ENCODE measurements around the gene PIGBOS1.
"Not testable (repeated sequence)": the region's sequence is repeated elsewhere in the genome, so short reads cannot be mapped to it uniquely, and the experiment has no call there.

PIGBOS1 gene

DNA sequence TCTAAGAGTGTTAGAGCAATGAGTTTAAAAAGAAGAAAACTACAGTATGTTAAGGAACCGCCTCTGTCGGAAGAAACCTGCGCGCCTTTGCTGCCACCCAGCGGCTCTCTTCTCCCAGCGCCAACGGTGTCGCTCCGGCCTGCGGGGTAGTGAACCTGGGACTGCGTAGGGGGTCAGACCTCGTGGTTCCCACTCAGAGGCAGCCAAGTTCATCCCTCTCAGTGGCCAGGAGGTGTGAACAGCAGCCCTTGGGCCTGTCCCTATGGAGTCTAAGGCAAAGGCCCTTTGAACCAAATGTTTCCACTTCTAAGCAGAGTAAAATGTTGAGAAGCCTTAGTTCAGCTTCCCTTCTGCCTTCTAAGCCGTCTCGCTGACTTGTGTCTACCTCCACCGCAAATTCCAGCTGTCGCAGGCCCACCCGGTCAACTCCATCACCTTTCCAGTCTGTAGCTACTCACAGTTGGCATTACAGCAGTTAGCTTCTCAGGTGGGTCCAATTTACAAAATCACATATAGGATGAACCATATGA is 28.3 kb downstream of the PIGBOS1 start:
- DNase-seq = peak; percentile 84

DNA sequence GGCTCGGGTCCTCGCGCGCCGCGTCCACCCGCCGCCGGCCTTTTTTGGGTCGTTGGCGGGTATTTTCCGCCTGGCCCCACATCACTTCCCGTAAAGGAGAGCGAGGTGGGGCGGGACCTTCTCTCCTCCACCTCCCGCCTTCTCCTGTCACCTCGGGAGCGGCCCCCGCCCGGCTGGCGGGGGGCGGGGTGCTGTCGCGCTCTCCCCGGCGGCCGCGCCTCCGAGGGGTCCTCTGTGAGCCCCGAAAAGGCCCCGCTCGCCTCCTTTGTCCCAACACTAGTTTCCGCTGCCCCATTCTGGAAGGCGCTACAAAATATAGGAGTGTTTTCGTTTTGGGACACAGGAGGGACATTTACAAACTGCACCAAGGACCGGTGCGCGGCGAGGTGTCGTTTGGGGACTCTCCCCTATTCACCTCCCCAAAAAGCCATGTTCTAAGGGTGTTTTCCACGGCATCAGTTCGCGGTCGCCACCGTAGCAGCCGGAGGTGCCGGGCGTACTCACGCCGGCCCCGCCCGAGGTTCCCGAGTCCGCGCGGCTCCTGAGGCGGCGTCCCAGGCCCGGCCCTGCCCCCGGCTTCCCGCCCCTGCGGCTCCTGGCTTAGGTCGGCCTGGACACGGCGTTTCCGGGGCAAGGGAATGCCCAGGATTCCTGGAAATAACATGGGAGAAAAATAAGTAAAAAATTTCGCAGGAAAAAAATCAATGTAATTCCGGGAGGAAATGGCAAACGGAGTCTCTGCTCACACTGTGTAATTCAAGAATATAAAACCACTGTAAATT is 29.0 kb downstream of the PIGBOS1 start, which contains the start of gene RAB27A:
RAB27A (minus strand) TSS at position 68 of the 782 bp plus-strand sequence. CDS start 54,879 bp downstream, outside the sequence.
- peak; percentile 88 for DNase-seq

DNA sequence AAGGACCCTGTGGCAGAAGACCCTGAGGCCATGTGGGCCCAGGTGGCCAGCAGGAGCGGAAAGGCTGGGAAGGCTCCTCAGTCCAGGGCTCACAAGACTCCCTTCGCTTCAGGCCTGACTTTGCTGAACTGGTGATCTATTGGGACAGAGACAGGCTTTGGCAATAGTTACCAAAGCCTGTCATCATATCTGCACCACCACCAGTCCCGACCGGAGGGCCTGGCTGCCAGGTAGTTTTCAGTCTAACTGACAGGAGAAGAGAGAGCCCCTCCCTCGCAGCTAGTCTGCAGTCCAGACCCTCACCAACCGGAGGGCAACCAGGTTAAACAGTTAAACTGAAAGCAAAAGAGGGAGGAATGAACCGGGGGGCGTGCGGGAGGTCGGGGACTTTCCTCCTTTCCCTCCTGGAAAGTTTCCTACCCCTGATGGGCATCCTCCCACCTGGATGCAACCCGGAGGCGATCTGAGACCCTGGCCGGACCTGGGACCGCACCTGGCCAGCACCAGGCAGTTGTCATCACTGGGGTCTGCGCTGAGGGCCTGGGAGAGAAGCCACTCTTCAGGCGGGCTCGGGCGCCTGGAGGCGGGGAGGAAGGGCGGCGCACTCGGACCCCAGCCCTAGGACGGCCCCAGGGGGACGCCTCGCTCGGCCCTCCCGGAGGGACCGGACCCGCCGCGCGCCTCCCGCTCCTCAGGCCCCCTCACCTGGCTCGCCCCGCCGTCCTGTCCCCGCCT is 29.7 kb downstream of the PIGBOS1 start:
- DNase-seq = peak; percentile 45

DNA sequence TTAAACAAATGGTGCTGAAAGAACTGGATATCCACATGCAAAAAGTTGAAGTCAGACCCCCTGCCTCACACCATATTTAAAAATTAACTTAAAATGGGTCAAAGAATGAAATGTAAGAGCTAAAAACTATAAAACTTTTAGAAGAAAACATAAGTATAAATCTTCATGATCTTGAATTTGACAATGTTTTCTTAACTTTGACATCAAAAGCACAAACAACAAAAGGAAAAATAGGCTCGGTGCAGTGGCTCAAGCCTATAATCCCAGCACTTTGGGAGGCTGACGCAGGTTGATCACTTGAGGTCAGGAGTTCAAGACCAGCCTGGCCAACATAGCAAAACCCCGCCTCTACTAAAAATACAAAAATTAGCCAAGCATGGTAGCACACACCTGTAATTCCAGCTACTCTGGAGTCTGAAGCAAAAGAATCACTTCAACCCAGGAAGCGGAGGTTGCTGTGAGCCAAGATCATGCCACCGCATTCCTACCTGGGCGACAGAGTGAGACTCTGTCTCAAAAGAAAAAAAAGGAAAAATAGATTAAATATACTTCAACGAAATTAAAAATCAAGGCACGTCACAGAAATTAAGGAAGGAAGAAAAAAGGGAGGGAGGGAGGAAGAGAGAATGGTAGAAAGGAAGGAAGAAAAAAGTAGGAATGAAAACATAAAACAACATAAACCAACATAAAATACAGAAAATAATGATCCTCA is 30.8 kb downstream of the PIGBOS1 start:
- no peak for DNase-seq

DNA sequence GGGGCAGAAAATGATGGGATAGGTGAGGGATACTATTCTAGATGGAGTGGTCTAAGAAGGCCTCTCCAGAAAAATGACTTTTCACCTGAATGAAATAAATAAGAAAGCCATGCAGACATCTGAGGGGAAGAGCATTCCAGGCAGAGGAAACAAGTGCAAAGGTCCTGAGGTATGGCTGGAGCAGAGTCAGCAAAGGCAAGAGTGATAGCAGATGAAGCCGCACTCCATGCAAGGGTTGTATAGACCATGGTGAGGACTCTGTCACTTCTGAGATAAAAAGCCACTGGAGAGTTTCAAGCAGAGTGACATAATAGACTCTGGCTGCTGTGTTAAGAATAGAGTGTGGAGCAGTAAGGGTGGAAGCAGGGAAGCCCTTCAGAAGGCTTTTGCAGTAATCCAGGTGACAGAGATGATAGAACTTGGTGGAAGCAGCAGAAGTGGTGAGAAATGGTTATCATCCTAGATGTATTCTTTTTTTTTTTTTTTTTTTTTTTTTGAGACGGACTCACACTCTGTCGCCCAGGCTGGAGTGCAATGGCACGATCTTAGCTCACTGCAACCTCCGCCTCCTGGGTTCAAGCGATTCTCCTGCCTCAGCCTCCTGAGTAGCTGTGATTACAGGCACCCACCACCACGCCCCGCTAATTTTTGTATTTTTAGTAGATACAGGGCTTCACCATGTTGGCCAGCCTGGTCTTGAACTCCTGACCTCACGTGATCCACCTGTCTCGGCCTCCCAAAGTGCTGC is 32.3 kb downstream of the PIGBOS1 start:
- DNase-seq = not testable (repeated sequence)

DNA sequence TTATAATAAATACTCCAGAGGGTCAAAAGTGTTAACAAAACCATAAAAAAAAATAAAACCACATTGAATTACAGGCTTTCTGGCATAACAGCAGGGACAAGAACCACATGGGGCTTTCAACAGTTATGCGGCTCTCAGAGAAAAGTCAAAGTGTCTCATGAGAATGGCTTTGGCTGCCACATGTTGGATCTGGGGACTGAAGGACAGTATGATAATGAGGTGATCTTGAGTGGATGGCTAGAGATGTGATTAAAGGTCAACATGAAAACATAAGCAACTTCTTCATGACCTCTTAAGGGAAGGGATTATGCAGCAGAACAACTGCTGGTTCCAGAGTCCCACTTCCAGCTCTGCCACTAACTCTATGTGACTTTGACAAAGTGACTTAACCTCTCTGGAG is 34.5 kb downstream of the PIGBOS1 start:
- no peak for DNase-seq

DNA sequence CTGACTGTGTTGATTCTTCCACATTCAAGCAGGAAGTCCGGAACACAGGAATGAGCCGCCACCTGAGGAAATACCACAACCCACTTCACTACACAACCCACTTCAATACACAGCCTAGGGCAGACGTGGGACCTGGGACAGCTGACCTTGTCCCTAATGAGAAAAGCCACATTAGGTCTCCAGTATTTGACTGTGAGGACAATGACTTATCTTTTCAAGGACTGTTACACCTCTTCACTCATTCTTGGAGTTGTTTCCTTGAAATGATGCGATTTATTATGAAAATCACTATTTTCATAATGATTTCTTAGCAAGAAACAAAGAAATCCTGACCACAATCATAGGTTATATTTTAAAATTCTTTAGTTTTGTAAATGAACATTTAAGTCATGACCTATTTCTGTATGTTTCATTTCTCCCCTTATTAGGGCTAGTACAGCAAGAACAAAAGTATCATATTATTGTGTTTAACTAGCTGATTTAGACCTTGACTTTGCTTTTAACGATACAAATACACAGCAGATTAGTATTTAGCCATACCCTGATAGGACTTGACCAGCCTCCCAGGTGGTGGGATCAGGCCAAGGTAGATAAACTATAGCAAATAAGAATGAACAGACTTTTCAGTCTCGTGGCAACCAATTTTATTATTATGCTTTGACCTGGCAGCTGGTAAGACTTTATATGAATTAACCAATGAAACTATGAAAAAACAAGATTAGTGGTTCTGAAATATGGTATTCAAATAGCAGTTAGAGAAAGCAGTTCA is 35.4 kb downstream of the PIGBOS1 start:
- DNase-seq = no peak

DNA sequence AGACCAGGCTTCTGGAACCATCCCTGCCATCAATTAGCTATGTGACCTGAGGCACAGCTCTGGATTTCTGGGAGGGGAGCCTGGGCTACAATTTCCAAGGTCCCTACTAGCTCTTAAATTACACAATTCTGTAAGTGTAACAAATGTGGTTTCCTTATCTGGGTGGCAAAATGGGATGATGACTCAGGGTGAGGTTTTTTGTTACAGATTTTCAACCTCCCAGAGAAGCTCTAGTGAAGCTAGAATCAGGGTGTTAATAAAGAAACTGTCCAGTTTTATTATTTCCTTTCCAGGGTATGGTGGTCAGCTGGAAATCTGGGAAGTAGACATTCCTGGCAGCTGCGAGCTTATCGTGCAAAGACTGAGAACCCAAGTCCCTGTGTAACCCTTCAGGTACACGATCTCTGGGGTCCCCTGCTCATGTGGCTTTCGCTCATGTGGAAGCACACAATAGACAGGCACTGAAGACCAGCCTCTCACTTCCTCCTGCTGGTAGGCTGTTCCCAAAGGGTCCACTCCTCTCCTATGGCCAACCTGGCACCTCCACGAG is 36.6 kb downstream of the PIGBOS1 start:
- DNase-seq = no peak

DNA sequence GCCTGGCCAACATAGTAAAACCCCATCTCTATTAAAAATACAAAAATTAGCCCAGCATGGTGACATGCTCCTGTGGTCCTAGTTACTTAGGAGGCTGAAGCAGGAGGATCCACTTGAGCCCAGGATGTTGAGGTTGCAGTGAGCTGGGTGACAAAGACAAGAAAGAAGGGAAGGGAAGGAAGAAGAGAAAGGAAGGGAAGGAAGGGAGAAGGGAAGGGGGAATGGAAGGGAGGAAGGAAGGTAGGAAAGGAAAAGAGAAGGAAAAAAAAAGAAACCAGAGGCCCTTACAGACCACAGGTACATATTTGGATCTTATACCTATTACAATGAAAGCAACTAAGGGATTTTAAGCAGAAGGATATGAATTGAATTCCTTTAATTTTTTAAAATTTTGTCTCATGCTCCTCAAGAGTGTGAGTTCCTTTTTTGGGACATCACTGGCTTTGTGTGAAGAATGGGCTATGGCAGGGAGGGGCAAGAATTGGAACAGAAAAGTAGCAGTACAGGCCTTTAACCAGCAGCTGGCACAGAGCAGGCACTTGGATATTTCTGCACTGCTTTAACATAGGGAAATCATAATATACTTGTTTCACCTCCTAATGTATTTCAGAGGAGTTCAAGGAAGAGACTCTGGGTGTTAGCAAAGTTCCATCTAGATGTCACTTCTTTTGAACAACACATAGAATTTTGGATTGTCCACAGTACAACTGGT is 37.2 kb downstream of the PIGBOS1 start:
- DNase-seq = no peak

DNA sequence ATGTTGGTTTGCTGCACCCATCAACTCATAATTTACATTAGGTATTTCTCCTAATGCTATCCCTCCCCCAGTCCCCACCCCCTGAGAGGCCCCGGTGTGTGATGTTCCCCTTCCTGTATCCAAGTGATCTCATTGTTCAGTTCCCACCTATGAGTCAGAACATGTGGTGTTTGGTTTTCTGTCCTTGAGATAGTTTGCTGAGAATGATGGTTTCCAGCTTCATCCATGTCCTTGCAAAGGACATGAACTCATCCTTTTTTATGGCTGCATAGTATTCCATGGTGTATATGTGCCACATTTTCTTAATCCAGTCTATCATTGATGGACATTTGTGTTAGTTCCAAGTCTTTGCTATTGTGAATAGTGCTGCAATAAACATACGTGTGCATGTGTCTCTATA is 38.3 kb downstream of the PIGBOS1 start:
- DNase-seq = peak; percentile 40

DNA sequence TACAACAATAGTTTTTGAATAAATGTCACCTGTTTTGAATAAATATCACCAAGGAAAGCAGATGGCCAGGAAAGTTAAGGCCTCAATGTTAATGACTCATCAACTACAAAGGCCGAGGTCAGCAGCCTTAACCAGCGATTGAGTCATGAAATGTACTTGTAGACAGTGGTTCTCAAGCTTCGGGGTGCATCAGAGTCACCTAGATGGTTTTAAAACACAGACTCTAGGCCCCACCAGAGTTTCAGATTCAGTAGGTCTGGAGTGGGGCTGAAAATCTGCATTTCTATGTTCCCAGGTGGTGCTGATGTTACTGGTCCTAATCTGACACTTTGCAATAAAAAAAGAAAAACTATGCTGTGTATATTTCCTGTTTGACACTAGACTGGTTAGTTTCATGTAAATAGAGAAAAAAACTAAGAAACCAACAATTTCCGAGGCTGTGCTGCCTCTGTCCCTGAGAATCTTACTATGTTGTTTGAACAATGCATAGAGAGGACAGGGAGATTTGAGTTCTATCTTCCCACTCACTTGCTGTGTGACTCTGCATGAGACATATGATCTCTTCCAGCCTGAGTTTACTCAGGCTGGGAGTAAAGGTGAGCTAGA is 39.1 kb downstream of the PIGBOS1 start:
- peak; percentile 90 for DNase-seq

DNA sequence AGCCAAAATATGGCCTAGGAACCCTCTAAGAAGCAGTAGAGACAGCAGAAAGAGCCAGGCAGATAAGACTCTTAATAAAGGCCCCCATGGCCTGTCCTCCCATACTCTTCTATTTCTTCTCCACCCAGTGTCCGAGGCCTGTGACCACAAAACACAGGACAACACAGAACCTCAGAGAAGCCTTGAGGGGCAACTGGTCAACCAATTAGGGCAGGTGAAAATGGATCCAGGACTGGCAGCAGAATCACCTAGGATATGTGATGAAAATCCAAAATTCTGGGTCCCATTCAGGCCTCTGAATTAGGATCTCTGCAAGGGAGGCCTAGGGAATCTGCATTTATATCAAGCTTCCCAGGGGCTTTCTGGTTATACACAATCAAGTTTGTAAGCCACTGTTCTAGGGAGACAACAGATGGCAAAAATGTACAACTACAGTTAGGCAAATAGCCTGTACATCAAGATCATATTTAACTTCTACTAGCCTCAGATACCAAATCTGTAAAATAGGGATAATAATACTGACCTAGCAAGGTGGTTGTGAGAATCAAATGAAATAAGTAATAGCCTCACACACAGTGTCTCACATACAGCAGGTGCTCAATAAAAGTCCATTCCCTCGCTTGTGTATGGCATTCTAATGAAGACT is 39.7 kb downstream of the PIGBOS1 start:
- no peak for DNase-seq

DNA sequence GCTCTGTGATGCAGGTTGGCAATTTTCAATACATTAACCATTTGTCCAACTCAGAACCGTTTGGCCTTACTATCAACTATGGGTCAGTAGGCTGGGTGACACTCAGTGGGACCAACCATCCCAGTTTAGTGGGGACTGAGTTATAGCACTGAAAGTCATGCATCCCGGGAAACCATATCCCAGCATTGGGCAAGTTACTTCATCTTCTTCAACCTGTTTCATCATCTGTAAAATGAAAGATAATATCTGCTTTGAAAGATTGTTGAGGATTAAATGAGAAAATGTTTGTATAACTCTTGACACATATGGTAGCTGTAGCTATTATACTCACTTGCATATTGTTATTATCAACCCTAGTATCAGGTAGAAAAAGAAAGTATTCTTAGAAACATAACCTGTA is 41.2 kb downstream of the PIGBOS1 start:
- no peak for DNase-seq

DNA sequence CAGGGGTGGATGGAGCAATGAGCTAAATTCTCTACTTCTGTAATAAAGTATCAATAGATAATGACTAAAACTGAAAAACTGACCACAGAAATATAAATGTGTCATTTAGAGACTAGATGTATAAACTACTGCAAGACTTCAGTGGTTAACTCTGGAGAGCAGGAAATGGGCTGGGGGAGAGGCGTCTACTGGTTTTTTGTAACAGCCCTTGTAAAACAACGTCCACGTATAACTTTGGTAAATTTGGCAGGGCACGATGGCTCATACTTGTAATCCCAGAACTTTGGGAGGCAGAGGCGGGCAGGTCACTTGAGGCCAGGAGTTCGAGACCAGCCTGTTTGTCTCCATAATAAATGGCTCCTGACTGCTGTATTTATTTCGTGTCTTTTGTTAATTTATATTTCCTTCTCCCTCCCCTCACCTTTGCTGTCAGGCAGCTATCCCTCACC is 41.8 kb downstream of the PIGBOS1 start:
- DNase-seq = no peak

DNA sequence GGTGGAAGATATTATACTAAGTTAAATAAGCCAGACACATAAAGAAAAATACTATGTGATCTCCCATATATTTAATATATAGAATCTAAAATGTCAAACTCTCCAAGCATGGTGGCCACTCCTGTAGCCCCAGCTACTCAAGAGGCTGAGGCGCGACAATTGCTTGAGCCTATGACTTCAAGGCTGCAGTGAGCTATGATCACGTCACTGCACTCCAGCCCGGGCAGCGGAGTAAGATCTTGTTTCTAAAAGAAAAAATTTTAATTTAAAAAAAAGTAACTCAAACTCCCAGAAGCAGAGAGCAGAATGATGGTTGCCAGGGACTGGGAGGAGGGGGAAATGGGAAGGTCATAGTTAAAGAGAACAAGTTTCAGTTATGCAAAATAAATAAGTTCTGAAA is 42.6 kb downstream of the PIGBOS1 start:
- no peak for DNase-seq

DNA sequence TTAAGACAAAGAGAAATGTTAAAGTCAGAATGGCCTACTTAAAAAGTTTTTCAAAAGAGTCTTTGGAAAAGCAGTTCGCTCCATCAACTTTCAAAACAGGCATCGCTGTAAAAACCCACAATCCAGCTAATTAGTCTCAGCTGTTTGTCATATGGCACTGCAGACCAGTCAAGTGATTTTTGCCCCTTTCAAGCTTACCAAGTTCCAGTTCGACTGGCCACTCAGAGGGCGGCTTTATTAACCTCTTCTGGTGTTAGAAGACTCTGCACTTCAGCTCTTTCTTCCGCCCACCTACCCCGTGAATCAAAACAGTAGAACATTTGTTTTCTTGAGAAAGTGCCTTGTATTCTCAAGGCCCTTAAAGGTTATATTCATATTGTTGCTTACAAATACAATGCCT is 48.6 kb downstream of the PIGBOS1 start:
- no peak for DNase-seq

DNA sequence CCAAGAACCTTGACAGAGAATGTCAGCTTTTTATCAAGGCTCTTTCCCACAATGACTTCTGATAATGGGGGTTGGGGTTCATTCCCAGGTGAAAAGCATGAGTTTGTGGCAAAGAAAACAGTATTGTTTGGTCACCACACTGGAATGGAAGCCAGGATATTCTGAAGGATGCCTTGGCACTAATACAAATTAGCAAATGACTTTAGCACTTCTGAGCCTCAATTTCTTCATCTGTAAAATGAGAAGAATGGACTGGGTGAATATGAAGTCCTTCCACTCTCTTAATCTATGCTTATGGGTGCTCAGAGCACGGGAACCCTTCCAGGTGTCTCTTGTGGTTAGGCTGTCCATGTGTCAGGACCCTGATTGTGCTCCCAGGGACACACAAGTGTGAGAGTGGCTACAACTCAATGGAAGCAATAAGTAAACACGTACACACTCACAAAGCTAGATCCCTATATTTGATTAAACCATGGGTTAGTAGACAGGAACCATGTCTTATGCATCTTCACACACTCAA is 50.7 kb downstream of the PIGBOS1 start:
- no peak for DNase-seq

DNA sequence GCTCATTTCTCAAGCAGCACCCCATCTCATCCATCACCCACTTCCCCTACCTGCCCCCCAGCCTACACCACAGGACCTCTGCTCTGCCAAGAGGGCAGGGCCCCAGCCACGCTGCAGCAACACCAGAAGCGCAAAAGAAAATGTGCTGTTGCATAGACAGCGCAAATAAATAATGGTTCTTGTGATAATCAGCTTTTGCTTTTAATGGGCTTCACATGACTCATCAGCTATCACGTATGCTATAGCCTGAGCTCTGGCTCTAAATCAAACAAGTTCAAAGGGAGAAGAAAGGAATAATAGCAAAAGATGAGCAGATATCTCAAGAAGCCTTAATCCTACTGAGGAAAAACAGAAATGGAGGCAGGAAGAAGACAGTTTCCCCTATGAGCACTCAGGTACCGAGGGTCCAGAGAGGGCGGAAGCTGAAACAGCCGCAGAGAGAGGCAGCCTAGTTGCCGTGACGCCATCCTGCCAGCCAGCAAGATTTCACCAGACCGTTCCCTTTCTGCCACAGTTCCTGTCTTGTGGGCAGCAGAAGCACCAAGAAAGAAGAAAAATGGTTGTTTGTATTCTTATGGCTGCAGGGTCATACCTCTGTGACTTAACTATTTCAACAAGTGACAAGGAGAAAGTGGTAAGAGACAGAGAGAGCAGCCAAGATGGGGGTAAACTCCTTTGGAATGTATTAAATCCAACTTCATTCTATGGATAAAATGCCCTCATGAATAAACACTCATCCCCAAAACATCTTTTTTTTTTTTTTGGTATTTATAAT is 51.3 kb downstream of the PIGBOS1 start:
- DNase-seq = peak; percentile 9
